Naive B cell (primary cell): Measurements from ENCODE around the gene ADAMTS7. TPM values are rescaled to one million over a fixed set of nuclear protein-coding genes. Genes with fewer than 3 reads are reported as not detected.
"Not testable (repeated sequence)": the region's sequence is repeated elsewhere in the genome, so short reads cannot be mapped to it uniquely, and the experiment has no call there.

Source experiments
- ATAC-seq, 2 donors: fragments of 150-1000 bp; cut with Tn5 transposase; 2 replicates each; pipeline ENCODE4 v1.10.0; 2021; ENCODE audit warnings: low read depth in 2 of 2, mild to moderate bottlenecking in 2 of 2, moderate library complexity in 2 of 2
- DNase-seq: peaks from one replicate; pipeline ENCODE4 v3.0.0; 2022
- H3K27ac Mint-ChIP-seq, 6 donors: one replicate each; pipeline ENCODE4 v1.8.0; 2020 to 2022; ENCODE audit warnings: mild to moderate bottlenecking in 6 of 6, mixed read lengths in 6 of 6, moderate library complexity in 5 of 6, inconsistent platforms in 2 of 6
- H3K27me3 Mint-ChIP-seq, 3 donors: one replicate each; pipeline ENCODE4 v1.8.0; 2021 to 2022; ENCODE audit warnings: mixed read lengths in 3 of 3, mild to moderate bottlenecking in 1 of 3
- H3K36me3 Mint-ChIP-seq, 2 donors: one replicate each; pipeline ENCODE4 v1.8.0; 2020 to 2022; ENCODE audit warnings: mixed read lengths in 2 of 2, inconsistent platforms in 1 of 2, mild to moderate bottlenecking in 1 of 2
- H3K4me1 Mint-ChIP-seq, 3 donors: one replicate each; pipeline ENCODE4 v1.8.0; 2020 to 2022; ENCODE audit warnings: mixed read lengths in 3 of 3, inconsistent platforms in 1 of 3, mild to moderate bottlenecking in 1 of 3, moderate library complexity in 1 of 3
- H3K4me3 Mint-ChIP-seq, 8 donors: one replicate each; pipeline ENCODE4 v1.8.0; 2020 to 2022; ENCODE audit warnings: mild to moderate bottlenecking in 8 of 8, mixed read lengths in 8 of 8, moderate library complexity in 8 of 8, inconsistent platforms in 2 of 8
- H3K9me3 Mint-ChIP-seq, 7 donors: one replicate each; pipeline ENCODE4 v1.8.0; 2020 to 2022; ENCODE audit warnings: mixed read lengths in 7 of 7, mild to moderate bottlenecking in 5 of 7, inconsistent platforms in 2 of 7, moderate library complexity in 1 of 7
- polyA plus RNA-seq, 6 donors: library from polyadenylated mRNA; unstranded; fragments of 300-500 nt; fragmentation: Illumina TruSeq; gene quantifications; one replicate each; pipeline ENCODE4 v1.2.3, GENCODE V29; 2021; ENCODE audit warnings: low read depth in 6 of 6

The ADAMTS7 gene
- polyA plus RNA-seq, 6 donors from 2014 or later = not detected

DNA sequence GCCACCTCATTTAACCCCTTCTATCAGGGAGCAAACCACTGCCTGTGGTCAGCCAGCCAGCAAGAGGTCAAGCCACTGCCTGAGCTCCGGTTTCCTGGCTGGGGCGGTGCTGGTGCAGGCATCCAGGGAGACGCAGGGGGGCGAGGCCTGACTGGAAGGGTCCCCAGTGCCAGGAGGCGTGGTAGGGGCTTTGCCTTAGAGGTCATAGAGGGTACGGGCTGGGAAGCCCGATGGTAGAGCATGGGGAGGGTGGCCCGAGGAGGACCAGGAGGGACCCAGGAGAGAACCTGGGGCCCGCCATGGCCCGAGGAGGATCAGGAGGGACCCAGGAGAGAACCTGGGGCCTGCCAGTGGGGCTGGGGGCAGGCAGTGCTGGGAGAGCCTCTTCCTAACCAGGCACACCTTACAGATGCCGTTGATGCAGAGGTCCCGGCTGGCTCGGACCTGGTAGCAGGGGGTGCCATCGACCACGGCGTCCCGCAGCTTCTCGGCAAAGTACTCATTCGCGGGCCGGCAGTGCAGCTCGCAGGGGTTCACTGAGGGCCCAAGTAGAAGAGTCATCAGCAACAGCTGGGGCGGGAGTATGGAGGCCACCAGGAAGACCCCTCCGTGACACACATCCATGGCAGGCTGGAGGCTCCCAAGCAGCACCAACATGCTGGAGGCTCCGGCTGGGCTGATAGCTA, 37.4 kb downstream of the ADAMTS7 start:
- peaks cover 0 to 13% (median 10%) of the 10 kb centered on the region in 3 donors for H3K27me3 Mint-ChIP-seq
- not testable (repeated sequence) for H3K4me1 Mint-ChIP-seq, H3K4me3 Mint-ChIP-seq, H3K36me3 Mint-ChIP-seq, DNase-seq, ATAC-seq, H3K27ac Mint-ChIP-seq, H3K9me3 Mint-ChIP-seq

DNA sequence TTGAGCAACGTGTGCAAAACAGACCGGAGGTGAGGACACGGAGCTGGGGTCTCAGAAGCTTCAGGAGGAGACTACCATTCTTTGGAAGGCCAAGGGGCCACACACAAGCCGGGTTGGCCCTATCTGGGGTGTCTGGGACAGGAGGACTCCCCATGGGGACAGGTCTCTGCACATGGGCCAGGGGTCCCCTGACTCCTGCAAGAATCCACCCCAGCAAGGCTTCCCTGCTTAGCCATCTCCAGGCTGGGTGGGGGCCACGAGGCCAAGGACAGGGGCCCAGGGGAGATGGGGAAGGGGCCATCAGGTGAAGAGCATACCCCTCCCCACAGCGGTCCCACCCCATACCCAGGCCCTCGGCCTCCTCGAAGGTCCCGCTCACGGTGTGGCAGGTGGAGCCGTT, 38.5 kb downstream of the ADAMTS7 start:
- no peak for DNase-seq
- H3K9me3 Mint-ChIP-seq = no peaks in the 10 kb centered on the region
- no peak overlapping the region for H3K27ac Mint-ChIP-seq
- H3K4me3 Mint-ChIP-seq = no peak overlapping the region
- H3K27me3 Mint-ChIP-seq = peaks cover 0 to under 1% (median 0%) of the 10 kb centered on the region in 3 donors
- no peak for ATAC-seq
- H3K36me3 Mint-ChIP-seq = no peaks in the 10 kb centered on the region
- H3K4me1 Mint-ChIP-seq = peaks cover 0 to 5% (median 3%) of the 10 kb centered on the region in 3 donors

DNA sequence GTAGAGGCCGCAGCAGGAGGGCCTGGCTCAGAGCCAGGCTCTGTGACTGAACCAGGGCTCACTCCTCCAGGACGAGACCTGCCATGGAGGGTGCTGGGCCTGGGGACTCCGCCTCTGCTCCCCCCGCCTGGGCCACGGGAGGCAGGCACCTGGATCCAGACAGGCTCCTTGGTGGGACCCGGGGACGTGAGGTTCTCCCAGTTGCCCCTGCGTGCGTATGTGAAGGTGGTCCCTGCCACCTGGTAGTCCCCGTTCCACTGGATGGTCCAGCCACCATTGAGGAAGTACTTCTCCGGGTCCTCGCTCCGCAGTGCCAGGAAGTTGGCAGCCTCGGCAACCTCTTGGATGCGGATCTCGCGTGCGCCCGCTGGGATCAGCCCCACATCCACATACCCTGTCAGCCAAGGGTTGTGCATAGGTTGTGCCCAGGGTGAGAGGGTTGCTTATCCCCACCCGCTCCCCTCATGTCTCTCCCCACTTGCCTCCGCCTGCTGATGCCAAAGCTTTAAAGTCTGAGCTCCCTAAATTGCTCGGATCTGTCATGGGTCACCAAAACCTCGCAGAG, 39.7 kb downstream of the ADAMTS7 start:
- DNase-seq, H3K36me3 Mint-ChIP-seq, ATAC-seq, H3K4me3 Mint-ChIP-seq, H3K4me1 Mint-ChIP-seq, H3K27me3 Mint-ChIP-seq, H3K9me3 Mint-ChIP-seq: not testable (repeated sequence)
- peak overlapping the region in 1 of 6 donors; percentile 79 for H3K27ac Mint-ChIP-seq

DNA sequence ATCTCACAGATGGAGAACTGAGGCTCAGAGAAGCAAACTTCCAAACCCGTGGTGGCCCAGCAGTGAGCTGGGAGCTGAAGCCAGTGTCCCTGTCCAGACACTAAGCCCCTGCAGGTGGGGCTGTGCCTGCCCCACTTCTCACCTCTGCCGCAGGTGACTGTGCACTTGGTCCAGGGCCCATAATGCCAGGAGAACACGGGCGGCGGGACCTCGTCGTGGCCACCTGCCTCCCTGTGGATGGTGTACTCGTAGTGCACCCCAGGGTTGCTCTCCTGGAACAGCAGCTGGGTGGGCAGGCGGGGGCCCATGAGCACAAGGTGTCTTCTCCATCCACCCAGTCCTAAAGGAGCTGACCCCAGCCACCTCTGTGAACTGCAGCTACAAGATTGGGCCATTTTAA, 40.2 kb downstream of the ADAMTS7 start:
- not testable (repeated sequence) for DNase-seq, ATAC-seq, H3K36me3 Mint-ChIP-seq, H3K9me3 Mint-ChIP-seq, H3K27me3 Mint-ChIP-seq, H3K4me1 Mint-ChIP-seq, H3K4me3 Mint-ChIP-seq
- peak overlapping the region in 1 of 6 donors; percentile 47 for H3K27ac Mint-ChIP-seq

DNA sequence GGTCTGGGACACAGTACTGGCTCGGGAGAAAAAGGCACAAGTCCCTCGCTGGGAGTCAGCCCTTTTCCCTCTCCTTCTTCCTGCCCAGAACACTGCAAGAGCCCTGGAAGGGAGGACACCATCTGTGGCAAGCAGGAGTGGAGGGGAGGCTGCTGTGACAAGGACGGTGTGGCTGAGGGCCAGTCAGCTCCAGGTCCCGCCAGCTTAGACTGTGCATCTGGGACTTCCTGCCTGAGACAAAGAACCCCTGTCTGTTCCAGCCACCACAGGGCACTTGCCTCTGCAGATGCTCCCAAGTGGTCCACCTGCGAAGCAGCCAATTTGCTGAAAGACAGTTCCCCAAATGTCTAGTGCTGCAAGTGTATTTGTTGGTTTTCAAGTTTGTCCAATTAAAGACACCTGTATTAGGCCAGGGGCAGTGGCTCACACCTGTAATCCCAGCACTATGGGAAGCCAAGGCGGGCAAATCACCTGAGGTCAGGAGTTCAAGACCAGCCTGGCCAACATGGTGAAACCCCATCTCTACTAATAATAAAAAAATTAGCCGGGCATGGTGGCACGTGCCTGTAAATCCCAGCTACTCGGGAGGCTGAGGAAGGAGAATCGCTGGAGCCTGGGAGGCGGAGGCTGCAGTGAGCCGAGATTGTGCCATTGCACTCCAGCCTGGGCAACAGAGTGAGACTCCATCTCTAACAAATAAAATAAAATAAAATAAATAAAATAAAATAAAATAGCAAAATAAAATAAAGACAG, 41.6 kb downstream of the ADAMTS7 start:
- not testable (repeated sequence) for DNase-seq, ATAC-seq, H3K9me3 Mint-ChIP-seq, H3K36me3 Mint-ChIP-seq, H3K4me1 Mint-ChIP-seq, H3K27me3 Mint-ChIP-seq, H3K27ac Mint-ChIP-seq, H3K4me3 Mint-ChIP-seq

DNA sequence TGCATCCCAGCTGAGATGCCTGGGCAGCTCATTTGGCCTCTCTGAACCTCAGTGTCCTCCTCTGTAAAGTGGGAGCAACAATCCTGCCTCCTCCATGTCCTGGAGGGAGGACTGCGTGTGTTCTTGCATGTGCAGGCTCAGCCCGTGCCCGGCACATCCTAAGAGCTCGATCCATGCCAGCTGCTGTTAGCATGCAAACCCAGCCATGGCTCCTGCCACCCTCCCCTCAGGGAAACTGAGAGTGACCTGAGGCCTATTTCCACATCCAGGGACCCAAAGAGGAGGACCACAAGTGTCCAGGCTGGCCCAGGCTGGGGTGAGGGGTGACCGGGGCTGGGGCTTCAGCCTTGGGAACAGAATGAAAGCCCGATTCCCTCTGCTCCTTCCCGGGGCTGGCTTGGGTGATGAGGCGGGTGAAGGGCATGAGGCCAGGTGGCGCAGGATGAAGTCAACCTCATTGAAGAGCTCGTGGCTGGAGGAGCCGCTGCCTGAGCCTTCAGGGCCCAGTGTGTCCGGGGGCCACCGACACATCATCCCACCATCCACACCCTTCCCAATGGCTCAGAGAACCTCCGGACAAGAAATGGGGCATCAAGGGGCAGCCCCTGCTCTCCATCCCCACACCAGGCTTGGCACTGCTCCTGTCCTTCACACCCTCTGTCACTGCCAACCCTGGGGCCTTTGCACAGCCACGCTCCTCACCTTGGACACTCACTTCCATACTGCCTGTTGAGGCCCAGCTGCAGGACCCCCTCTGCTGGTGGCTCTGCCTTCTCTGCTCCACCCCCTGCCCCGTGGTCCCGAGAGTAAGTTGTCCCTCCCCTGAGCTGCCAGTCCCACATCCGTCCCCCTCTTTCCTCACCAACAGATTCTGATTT, 42.5 kb downstream of the ADAMTS7 start:
- no peak for ATAC-seq
- Mint-ChIP-seq H3K4me1 (peaks cover 5 to 15% (median 8%) of the 10 kb centered on the region in 3 donors), H3K4me3 (peak overlapping the region in 1 of 8 donors; percentile 19), H3K27ac (peak overlapping the region in 1 of 6 donors; percentile 76), H3K9me3 (no peaks in the 10 kb centered on the region), H3K36me3 (no peaks in the 10 kb centered on the region), H3K27me3 (no peaks in the 10 kb centered on the region)
- DNase-seq = no peak

DNA sequence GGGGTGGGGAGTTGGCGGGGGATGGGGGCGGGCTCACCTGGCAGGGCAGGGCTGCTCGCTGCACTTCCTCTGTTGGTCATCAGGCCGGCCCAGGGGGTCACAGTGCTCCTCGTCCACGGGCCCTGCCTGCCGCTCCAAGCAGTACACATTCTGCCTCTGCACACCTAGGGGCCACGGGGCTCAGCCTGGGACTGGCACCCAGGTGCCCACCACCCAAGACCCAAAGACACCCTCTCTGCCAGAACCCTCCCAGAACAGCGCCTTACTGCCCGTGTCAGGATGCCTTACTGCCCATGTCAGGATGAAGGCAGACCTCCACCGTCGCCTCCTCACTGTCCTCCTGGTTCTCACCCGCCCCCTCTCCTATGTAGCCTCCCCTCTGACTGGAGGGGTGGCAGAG, 43.2 kb downstream of the ADAMTS7 start:
- DNase-seq = no peak
- no peak for ATAC-seq
- H3K27me3 Mint-ChIP-seq = no peaks in the 10 kb centered on the region
- no peak overlapping the region for H3K27ac Mint-ChIP-seq
- no peaks in the 10 kb centered on the region for H3K9me3 Mint-ChIP-seq
- peaks cover 8 to 21% (median 9%) of the 10 kb centered on the region in 3 donors for H3K4me1 Mint-ChIP-seq
- no peaks in the 10 kb centered on the region for H3K36me3 Mint-ChIP-seq
- H3K4me3 Mint-ChIP-seq = no peak overlapping the region

DNA sequence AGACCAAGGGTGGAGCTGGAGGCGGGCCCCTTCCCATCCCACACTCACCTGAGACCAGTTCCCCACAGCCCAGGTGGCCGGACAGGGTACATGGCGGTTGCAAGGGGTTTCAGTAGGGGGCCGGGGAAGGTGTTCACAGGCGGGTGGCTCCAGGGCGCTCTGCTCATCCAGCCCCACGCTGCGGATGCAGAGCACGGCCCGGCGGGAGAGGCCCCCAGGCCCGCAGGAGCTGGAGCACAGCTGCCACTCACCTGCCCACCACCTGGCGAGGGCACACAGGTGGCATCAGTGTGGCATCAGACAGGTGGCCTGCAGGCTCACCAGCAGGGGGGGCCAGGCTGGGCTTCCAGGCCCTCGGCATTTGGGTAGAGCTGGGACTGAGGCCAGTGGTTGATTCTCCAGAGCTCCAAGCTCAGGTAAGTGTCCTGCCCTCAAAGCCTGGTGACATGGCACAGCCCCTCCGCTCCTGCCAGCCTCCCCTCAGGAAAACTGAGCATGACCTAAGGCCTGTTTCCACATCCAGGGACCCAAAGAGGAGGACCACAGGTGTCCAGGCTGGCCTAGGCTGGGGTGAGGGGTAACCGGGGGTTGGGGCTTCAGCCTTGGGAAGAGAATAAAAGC, 43.8 kb downstream of the ADAMTS7 start:
- Mint-ChIP-seq H3K4me3 (no peak overlapping the region), H3K27me3 (no peaks in the 10 kb centered on the region), H3K4me1 (peaks cover 8 to 25% (median 9%) of the 10 kb centered on the region in 3 donors), H3K9me3 (no peaks in the 10 kb centered on the region), H3K36me3 (no peaks in the 10 kb centered on the region), H3K27ac (no peak overlapping the region)
- DNase-seq (no peak), ATAC-seq (no peak)

DNA sequence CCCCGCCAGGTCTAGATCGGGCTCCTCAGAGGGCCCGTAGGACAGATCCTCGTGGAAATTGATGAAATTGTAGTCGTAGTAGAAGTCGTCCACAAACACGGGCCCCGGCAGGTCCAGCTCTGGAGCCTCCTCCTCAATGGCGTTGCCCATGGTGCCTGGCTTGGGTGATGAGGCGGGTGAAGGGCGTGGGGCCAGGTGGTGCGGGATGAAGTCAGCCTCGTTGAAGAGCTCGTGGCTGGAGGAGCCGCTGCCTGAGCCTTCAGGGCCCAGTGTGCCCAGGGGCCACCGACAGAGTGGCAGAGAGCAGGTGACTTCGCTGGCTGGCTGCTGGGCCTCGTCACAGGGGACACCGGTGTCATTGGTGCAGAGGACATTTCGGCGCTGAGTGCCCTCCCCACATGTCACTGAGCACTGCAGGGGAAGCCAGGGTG, 44.6 kb downstream of the ADAMTS7 start:
- H3K27ac Mint-ChIP-seq = peak overlapping the region in 1 of 6 donors; percentile 58
- ATAC-seq, H3K36me3 Mint-ChIP-seq, DNase-seq, H3K4me3 Mint-ChIP-seq, H3K27me3 Mint-ChIP-seq, H3K9me3 Mint-ChIP-seq: not testable (repeated sequence)
- peaks cover 9 to 30% (median 13%) of the 10 kb centered on the region in 3 donors for H3K4me1 Mint-ChIP-seq

DNA sequence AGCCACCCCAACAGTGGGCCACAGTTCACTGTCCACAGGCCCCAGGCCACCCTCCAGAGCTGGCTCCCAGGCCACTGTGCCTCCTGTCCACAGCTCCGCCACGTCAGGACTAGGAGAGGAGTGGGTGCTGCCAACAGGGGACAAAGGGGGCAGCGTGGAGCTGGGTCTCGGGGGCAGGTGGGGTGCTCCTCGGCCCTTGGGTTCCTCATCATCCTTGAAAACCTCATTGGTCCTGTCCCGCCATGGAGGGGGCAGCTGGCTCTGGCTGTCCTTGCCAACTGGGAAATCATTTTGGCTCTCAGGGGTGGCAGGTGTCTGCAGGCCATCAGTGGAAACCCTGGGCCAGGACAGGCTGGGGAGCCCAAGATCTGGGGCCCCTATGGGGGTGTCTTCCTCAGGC, 45.2 kb downstream of the ADAMTS7 start:
- ATAC-seq (no peak), DNase-seq (no peak)
- Mint-ChIP-seq H3K36me3 (no peaks in the 10 kb centered on the region), H3K9me3 (no peaks in the 10 kb centered on the region), H3K27me3 (no peaks in the 10 kb centered on the region), H3K27ac (no peak overlapping the region), H3K4me1 (peaks cover 15 to 37% (median 20%) of the 10 kb centered on the region in 3 donors), H3K4me3 (no peak overlapping the region)

DNA sequence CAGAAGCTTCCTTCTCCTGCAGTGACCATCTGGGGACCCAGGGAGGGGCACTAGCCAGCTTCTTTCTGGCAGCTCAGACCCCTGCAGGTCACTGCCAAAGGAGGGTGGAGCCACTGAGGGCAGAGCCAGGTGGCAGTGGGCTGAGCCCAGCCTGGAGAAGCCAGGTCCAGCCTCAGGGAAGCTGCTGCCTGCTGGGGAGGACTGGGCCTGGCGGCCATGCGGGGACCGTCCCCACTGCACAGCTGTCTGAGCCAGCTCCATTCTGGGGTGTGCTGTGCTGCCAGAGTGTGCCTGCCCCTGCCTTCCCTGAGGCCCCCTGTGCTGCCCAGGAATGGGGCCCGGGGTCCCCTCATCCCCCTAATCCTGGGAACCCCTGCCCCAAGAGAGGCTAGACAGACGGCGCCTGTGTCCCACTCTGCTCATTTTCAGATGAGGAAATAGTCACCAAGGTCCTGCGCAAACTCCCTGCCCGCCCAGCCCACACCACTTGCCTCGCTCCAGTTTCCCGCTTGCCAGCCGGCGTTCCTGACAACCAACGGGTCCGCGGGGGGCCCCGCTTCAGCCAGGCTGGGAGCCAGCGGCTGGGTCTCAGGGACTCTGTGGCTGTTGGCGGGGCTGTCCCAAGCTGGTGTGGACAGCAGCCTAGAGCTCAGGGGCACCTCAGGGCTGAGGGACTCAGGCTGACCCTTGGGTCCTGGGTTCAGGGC, 46.0 kb downstream of the ADAMTS7 start:
- not testable (repeated sequence) for H3K36me3 Mint-ChIP-seq, H3K9me3 Mint-ChIP-seq, H3K27me3 Mint-ChIP-seq, H3K27ac Mint-ChIP-seq, DNase-seq, ATAC-seq
- Mint-ChIP-seq H3K4me3 (peak overlapping the region in 1 of 8 donors; percentile 56), H3K4me1 (peaks cover 20 to 44% (median 27%) of the 10 kb centered on the region in 3 donors)

DNA sequence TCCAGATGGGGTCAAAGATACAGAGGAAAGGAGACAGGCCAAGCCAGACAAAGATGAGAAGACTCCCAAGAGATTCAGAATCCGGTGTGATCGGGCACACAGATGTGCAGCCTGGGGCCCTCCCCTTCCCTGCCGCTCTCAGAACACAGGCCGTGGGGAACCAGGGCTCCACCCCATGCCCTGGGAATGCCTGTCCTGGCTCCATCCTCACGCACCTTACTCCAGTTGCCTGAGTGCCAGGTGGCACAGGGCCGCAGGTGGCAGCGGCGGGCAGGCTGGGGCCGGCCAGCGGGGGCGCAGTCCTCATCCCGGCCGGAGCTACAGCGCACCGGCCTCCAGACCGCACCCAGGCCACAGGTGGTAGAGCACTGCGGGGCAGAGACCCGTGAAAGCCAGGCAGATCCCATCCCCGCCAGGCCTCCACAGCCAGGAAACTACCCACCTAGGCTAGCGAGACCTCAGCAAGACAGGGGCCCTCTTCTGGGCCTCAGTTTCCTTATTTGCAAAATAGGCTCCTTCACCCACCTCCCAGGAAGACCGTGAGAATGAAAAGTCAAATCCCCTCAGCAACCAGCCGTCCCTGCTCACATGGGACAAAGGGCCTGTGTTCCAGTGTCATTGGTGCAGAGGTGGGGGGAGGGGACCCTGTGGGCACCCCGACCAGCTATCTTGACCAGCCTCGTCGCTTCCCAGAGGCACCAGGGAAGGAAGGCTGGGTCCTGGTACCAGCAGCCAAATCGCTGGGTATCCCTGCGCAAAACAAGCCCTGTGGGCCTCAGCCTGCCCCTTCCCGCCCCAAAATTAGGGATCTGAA, 46.7 kb downstream of the ADAMTS7 start:
- H3K27ac Mint-ChIP-seq = peak overlapping the region in 1 of 6 donors; percentile 68
- DNase-seq, H3K9me3 Mint-ChIP-seq, H3K27me3 Mint-ChIP-seq, H3K36me3 Mint-ChIP-seq, ATAC-seq, H3K4me3 Mint-ChIP-seq: not testable (repeated sequence)
- peaks cover 20 to 50% (median 31%) of the 10 kb centered on the region in 3 donors for H3K4me1 Mint-ChIP-seq
